B cell (primary cell): ENCODE data around the gene ICOS.
"Not testable (repeated sequence)": the region's sequence is repeated elsewhere in the genome, so short reads cannot be mapped to it uniquely, and the experiment has no call there.

Experiments used
- CTCF ChIP-seq: fragments of 200-600 bp; IDR thresholded peaks from one replicate; pipeline ENCODE4 v1.8.0; 2022; ENCODE audit warnings: antibody characterized with exemption, mild to moderate bottlenecking
- EZH2 ChIP-seq: IDR thresholded peaks from 2 replicates; pipeline ENCODE4 v1.6.1; 2012; ENCODE audit warnings: borderline replicate concordance, low read depth, mild to moderate bottlenecking, moderate library complexity, low read length; ENCODE audit not compliant: insufficient read depth, poor library complexity, severe bottlenecking

- not testable (repeated sequence) for TF ChIP-seq CTCF, EZH2
These were observed 7.2 kb downstream of the ICOS start for GRCh38 chr2:203943493-203944382.
